Small intestine (tissue), 7 donors: ENCODE results near the gene CCNE1. TPM values are rescaled to one million over a fixed set of nuclear protein-coding genes. Genes with fewer than 3 reads are reported as not detected.
"Not testable (repeated sequence)": the region's sequence is repeated elsewhere in the genome, so short reads cannot be mapped to it uniquely, and the experiment has no call there.

Experiments used
- DNase-seq, 2 donors: peaks; one replicate each; pipeline versions ENCODE4 v3.0.0 to v3.0.0-alpha.2; 2013
- FAIRE-seq: peaks from 2 replicates; lab custom pipeline; 2012; peaks lifted over from hg19 to GRCh38; lab: Jason Lieb, UNC
- H3K27ac ChIP-seq, 3 donors: one replicate each; pipeline ENCODE4 v1.5.1; 2013; ENCODE audit warnings: low read length in 2 of 3, mild to moderate bottlenecking in 2 of 3, control low read depth in 1 of 3, inconsistent platforms in 1 of 3, low read depth in 1 of 3, moderate library complexity in 1 of 3
- H3K27me3 ChIP-seq, 3 donors: one replicate each; pipeline ENCODE4 v1.6.1; 2013; ENCODE audit warnings: low read length in 3 of 3, inconsistent platforms in 1 of 3; ENCODE audit not compliant: control insufficient read depth in 3 of 3, insufficient read depth in 3 of 3
- H3K36me3 ChIP-seq, 3 donors: one replicate each; pipeline ENCODE4 v1.6.1; 2013; ENCODE audit warnings: low read length in 3 of 3, inconsistent platforms in 1 of 3, low read depth in 1 of 3, mild to moderate bottlenecking in 1 of 3, moderate library complexity in 1 of 3; ENCODE audit not compliant: control insufficient read depth in 3 of 3, insufficient read depth in 2 of 3
- H3K4me1 ChIP-seq, 3 donors: one replicate each; pipeline ENCODE4 v1.6.1; 2013; ENCODE audit warnings: low read length in 2 of 3, inconsistent platforms in 1 of 3, low read depth in 1 of 3, mild to moderate bottlenecking in 1 of 3, moderate library complexity in 1 of 3; ENCODE audit not compliant: control insufficient read depth in 3 of 3, insufficient read depth in 2 of 3
- H3K4me3 ChIP-seq, 3 donors: one replicate each; pipeline ENCODE4 v1.5.1; 2013; ENCODE audit warnings: low read length in 3 of 3, control low read depth in 1 of 3, inconsistent platforms in 1 of 3, low read depth in 1 of 3, mild to moderate bottlenecking in 1 of 3, moderate library complexity in 1 of 3
- H3K9me3 ChIP-seq, 2 donors: one replicate each; pipeline ENCODE4 v1.6.1; 2013; ENCODE audit warnings: low read depth in 1 of 2, low read length in 1 of 2; ENCODE audit not compliant: control insufficient read depth in 2 of 2, insufficient read depth in 1 of 2
- WGBS, 3 donors: extraction: QIAGEN DNeasy Blood & Tissue Kit; methylation state at CpG; one replicate each; pipeline ENCODE4 v1.1.7; 2013; 5-methylcytosine and 5-hydroxymethylcytosine counted together
- polyA plus RNA-seq, 4 donors: library from polyadenylated mRNA; stranded (reverse) in 3 of 4; unstranded in 1 of 4; fragments of 200-250 nt in 3 of 4; fragments of 120-200 nt in 1 of 4; gene quantifications; one replicate each; pipeline versions ENCODE4 v1.2.1 to v1.2.3, GENCODE V29; 2013
- donor health status: healthy with polysubstance abuse.
- donor health status: control.
- donor health status: control.
- donor health status: Bipolar disorder and iron deficiency.
- donor health status: healthy.

The CCNE1 gene
- polyA plus RNA-seq, 4 donors: 2.5 to 5.9 (median 4.6) TPM

DNA sequence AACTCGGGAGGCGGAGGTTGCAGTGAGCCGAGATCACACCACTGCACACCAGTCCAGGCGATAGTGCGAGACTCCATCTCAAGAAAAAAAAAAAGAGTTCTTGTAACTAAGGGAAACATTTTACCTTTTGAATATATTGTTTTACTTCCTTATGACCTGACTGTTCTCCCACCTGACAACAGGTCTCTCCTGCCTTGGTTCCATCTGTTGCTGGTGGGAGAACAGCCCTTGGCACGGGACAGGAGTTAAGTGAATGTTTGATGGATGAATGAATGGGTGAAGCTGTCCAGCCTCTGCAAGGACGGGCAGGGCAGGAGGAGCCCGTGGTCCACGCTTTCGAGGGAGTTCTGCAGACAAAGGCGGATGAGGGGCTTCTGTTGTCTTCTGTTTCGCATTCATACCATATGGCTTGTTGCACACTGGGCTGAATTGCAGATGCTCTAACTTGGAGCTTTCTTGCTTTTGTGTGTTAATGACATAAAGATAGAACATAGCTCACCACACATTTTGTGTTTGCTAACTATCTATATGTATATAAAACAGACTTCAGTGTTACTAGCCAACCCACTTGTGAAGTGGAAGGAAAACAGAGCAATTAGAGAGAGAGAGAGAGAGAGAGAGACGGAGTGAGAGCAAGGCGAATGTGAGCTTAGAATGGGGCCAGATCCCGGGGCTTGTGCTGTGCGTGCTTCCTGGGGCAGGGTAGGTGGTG lies 16.2 kb upstream of the CCNE1 start:
- no peak overlapping the region for H3K4me3 ChIP-seq
- 78 to 88% (median 80%) methylated on average over 16 of the region's 16 CpGs for WGBS, 3 donors
- H3K36me3 ChIP-seq: no peaks in the 10 kb centered on the region
- H3K27ac ChIP-seq: no peak overlapping the region
- H3K9me3 ChIP-seq: no peaks in the 10 kb centered on the region
- DNase-seq: no peak
- FAIRE-seq: no peak
- H3K4me1 ChIP-seq: no peaks in the 10 kb centered on the region
- no peaks in the 10 kb centered on the region for H3K27me3 ChIP-seq

- FAIRE-seq: no peak
- Histone ChIP-seq H3K4me3 (no peak overlapping the region), H3K9me3 (no peaks in the 10 kb centered on the region), H3K36me3 (no peaks in the 10 kb centered on the region), H3K27me3 (no peaks in the 10 kb centered on the region), H3K4me1 (no peaks in the 10 kb centered on the region), H3K27ac (no peak overlapping the region)
- 48 to 60% (median 49%) methylated on average over 9 of the region's 9 CpGs for WGBS, 3 donors
- DNase-seq: no peak
Observed at GRCh38 chr19:29796173-29796573, 15.6 kb upstream of the CCNE1 start.

- no peak for DNase-seq
- FAIRE-seq: no peak
- Histone ChIP-seq H3K4me1 (no peaks in the 10 kb centered on the region), H3K27ac (peak overlapping the region in 1 of 3 donors; percentile 2), H3K4me3 (no peak overlapping the region), H3K9me3 (no peaks in the 10 kb centered on the region), H3K27me3 (no peaks in the 10 kb centered on the region), H3K36me3 (no peaks in the 10 kb centered on the region)
- 69 to 84% (median 76%) methylated on average over 9 of the region's 9 CpGs for WGBS, 3 donors
Observed at GRCh38 chr19:29798774-29799497, 12.9 kb upstream of the CCNE1 start.

DNA sequence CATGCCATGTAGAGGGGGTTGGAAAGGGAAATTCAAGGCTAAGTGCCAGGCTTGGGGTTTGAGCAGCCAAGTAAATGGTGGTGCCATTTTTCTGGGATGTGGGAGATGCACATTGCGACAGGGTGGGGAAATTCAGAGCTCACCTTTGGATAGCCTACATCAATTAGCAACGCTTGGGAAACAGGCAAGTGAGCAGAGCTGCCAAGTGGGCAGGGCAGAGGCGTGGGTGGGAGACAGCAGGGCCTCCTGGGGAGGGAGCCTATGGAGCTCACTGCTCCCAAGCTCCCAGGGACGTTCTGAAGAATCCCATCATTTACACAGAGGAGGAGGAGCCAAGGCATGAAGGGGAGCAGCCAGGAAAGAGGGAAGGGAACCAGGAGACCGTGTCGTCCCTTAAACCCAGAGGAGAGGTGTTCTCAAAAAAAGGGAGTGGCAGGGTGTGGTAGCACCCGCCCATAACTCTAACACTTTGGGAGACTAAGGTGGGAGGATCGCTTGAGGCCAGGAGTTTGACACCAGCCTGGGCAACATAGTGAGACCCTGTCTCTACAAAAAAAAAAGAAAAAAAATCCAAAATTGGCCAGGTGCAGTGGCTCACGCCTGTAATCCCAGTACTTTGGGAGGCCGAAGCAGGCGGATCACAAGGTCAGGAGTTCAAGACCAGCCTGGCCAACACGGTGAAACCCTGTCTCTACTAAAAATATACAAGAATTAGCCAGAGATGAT lies 11.5 kb upstream of the CCNE1 start:
- FAIRE-seq (no peak), DNase-seq (no peak)
- no peaks in the 10 kb centered on the region for H3K27me3 ChIP-seq
- WGBS, 3 donors: 52 to 69% (median 62%) methylated on average over 12 of the region's 12 CpGs
- H3K9me3 ChIP-seq: no peaks in the 10 kb centered on the region
- no peaks in the 10 kb centered on the region for H3K36me3 ChIP-seq
- no peak overlapping the region for H3K27ac ChIP-seq
- H3K4me3 ChIP-seq: no peak overlapping the region
- H3K4me1 ChIP-seq: no peaks in the 10 kb centered on the region

DNA sequence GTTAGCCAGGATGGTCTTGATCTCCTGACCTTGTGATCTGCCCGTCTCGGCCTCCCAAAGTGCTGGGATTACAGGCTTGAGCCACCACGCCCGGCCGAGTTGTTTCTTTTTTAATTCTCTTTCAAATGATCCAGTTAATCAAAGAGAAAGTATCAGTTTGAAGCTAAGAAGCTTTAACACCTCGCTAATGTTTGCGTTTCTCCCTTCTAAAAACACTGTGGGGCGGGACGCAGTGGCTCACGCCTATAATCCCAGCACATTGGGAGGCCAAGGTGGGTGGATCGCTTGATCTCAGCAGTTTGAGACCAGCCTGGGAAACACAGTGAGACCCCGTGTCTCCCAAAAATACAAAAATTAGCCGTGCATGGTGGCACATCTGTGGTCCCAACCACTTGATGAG lies 7.8 kb upstream of the CCNE1 start:
- not testable (repeated sequence) for H3K27me3 ChIP-seq, FAIRE-seq, DNase-seq, H3K36me3 ChIP-seq, H3K9me3 ChIP-seq, H3K27ac ChIP-seq, H3K4me1 ChIP-seq, H3K4me3 ChIP-seq
- WGBS, 3 donors: 85 to 91% (median 88%) methylated on average over 13 of the region's 13 CpGs

DNA sequence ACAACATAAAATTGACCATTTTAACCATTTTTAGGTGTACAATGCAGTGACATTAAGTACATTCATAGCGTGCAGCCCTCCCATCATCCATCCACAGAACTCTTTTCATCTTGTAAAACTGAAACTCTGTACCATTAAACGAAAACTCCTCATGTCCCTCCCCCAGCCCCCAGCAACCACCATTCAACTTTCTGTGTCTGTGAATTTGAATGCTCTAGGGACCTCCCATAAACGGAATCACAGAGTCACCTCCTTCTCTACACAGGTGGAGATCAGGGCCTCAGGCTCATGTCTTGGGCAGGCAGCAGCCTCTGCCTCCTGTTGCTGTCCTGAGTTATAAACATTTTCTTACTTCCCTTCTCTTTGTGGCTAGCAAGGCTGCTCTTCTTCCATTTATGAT lies 7.3 kb upstream of the CCNE1 start:
- no peaks in the 10 kb centered on the region for H3K36me3 ChIP-seq
- WGBS, 3 donors: 50 to 56% (median 54%) methylated on average over 3 of the region's 3 CpGs

GRCh38 chr19:29805031-29805965 lies 6.5 kb upstream of the CCNE1 start:
- no peak for FAIRE-seq
- Histone ChIP-seq H3K27ac (no peak overlapping the region), H3K4me3 (no peak overlapping the region), H3K9me3 (peaks cover 0 to 4% of the 10 kb centered on the region in 2 donors), H3K27me3 (no peaks in the 10 kb centered on the region), H3K36me3 (no peaks in the 10 kb centered on the region), H3K4me1 (no peaks in the 10 kb centered on the region)
- DNase-seq: peak in 1 of 2 donors; percentile 14
- 65 to 74% (median 73%) methylated on average over 18 of the region's 18 CpGs for WGBS, 3 donors

More for the DNA sequence above, 7.3 kb upstream of the CCNE1 start:
- FAIRE-seq (no peak), DNase-seq (no peak)
- no peaks in the 10 kb centered on the region for H3K27me3 ChIP-seq
- H3K4me3 ChIP-seq: no peak overlapping the region
- no peaks in the 10 kb centered on the region for H3K4me1 ChIP-seq
- no peak overlapping the region for H3K27ac ChIP-seq
- H3K9me3 ChIP-seq: peaks cover 0 to 4% of the 10 kb centered on the region in 2 donors
